Measurements from ENCODE around the gene ACTMAP.

Gene ACTMAP

GRCh38 chr19:40717880-40718773, 32.1 kb downstream of the ACTMAP start:
- DNase-seq = no peak

- DNase-seq = no peak
Measured at GRCh38 chr19:40717325-40717879, 32.9 kb downstream of the ACTMAP start.

- peak; percentile 100 for DNase-seq
Measured at GRCh38 chr19:40716482-40717324, 33.6 kb downstream of the ACTMAP start, which contains the start of the genes COQ8B and ITPKC. Gene COQ8B, minus strand, starts transcription at chr19:40716886. Its CDS starts 2,254 bp downstream, at chr19:40714632. Gene ITPKC, plus strand, starts transcription at chr19:40717112. Its CDS starts 24 bp downstream, at chr19:40717136.

GRCh38 chr19:40716031-40716481, 34.2 kb downstream of the ACTMAP start:
- DNase-seq = peak; percentile 76

- peak; percentile 95 for DNase-seq
Measured at GRCh38 chr19:40714441-40715299, 35.6 kb downstream of the ACTMAP start.

GRCh38 chr19:40713939-40714338, 36.3 kb downstream of the ACTMAP start:
- no peak for DNase-seq

DNA sequence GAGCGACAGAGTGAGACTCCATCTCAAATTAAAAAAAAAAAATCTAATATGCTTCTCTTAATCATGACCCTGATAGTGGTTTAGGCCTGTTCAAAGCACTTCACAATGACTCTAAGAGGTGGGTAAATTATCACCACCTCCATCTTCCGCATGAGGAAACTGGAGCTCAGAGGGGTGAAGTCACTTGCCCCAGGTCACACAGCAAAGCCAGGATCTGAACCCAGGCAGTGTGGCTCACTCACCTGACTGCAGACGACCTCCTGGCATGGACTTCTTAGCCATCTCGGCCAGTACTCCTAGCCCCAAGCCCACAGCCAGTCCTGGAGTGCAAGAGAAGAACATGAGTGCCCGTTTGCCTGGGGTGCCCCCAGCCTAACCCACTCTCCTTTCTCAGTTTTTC, 40.5 kb downstream of the ACTMAP start:
- no peak for DNase-seq

- no peak for DNase-seq
Measured at GRCh38 chr19:40707615-40708014, 42.7 kb downstream of the ACTMAP start.

DNA sequence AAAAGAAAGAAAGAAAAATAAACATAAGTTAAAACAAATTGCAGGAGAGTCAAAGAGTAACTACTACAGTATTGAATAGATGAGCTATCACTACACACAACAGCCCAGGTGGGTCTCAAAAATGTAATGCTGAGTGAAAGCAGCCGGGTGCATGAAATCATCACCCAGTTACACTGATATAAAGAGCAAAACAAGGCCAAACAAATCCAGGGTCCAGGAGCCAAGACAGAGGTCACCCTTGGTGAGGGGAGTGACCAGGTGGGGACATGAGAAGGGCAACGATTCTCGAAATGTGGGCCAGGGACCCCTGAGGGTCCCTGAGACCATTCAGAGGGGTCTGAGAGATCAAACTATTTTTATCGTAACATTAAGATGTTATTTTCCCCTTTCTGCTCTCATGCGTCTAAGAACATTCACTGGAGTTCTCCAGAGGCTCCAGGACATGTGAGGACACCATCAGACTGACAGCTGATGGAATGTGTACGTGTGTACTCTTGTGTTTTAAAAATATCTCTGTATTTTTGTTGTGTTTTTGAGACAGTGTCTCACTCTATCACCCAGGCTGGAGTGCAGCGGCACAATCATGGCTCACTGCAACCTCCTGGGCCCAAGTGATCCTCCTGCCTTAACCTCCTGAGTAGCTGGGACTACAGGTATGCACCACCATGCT, 44.2 kb downstream of the ACTMAP start:
- no peak for DNase-seq

DNA sequence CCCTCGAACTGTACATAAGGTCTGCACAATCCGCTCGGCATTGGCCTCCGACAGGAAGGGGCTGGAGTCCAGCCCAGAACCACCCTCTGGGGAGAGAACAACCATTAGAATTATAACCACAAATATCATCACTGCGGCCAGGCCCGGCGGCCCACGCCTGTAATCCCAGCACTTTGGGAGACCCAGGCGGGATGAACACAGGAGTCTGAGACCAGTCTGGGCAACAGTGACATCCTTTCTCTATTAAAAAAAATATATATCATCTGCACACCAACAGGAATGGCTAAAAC, 45.0 kb downstream of the ACTMAP start:
- no peak for DNase-seq

DNA sequence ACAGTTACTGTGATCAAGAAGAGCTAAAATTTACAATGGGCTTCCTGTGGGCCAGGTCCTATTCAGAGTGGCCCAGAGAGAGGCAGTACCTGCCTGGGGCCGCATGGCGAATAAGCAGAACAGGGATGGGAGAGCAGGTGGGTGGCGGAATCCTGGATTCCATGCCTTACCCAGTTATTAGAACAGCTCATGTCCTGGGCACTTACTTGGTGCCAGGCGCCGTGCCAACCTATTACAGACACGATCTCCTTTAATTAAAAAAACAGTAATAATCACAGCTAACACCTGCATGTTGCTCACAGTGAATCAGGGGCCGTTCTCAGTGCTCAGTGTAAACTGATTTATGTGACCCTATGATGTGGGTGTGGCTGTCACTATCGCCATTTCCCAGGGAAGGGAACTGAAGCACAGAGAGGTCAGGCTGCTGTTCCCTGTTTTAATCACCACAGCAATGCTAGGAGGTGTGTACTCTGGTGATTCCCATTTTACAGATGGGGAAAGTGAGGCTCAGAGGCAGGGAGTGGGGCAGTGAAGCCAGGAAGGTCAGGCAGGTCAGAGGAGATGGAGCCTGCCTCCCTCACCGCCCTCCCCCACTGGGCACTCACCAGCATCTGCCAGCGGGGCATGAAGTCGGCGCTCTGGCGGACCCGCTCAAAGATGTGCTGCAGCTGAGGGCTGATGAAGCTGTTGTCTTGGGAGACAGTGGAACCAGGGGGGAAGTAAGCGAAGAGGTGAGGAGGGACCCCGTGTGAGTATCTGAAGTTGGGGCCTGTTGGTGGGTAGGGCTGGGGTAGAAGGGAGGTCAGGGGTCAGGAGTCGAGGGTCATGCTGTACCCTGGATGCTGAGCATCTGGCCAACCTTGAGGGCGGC, 45.6 kb downstream of the ACTMAP start:
- DNase-seq = no peak

- no peak for DNase-seq
Measured at GRCh38 chr19:40703029-40703755, 47.1 kb downstream of the ACTMAP start.

- DNase-seq = no peak
Measured at GRCh38 chr19:40702337-40703012, 47.8 kb downstream of the ACTMAP start.

DNA sequence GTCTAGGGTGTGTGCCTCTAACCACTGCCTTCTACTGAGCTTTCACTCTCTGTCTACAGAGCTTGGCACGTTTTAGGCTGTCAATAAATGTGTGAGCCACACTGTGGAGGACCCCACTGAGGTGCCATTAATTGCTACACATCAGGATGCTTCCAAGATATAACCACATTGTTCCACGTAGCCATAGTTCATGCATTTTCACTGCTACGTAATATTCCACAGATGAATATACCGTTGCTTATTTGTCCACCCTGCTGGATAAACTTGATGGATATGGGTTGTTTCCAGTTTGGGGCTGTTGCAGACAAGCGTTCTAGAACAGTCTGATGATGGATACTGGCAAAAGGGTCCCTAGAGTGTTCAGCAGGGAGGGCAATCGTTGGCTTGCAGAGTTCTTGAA, 48.5 kb downstream of the ACTMAP start:
- DNase-seq = no peak

- no peak for DNase-seq
Measured at GRCh38 chr19:40700083-40700482, 50.2 kb downstream of the ACTMAP start.

DNA sequence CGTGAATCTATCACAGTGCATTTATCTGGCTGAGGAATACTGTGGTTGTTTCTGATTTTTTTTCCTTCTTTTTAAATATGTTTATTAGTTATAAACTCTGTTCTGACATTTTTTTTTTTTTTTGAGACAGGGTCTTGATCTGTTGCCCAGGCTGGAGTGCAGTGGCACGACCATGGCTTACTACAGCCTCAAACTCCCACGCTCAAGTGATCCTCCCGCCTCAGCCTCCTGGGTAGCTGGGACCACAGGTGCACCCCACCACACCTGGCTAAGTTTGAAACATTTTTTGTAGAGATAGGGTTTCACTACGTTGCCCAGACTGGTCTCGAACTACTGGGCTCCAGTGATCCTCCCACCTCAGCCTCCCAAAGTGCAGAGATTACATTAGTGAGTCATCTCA, 53.3 kb downstream of the ACTMAP start:
- DNase-seq = no peak

DNA sequence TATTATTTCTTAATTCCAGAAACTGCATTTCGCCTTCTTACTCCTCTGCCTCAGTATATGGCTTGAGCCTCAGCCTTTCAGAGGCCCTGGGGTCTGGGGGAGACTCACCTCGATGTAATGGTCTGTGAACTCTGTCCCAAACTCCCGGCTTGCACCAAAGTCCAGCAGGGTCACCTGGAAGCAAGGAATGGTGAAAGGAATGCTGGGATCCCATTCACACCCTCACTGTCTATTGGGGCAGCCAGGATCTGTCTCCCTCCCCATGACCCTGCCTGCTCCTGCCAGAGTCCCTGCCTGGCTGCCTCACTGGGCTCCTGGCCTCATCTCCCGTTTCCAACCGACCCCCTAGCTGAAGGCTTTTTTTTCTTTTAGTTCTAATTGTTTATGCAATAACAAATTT, 54.4 kb downstream of the ACTMAP start:
- DNase-seq = no peak

DNA sequence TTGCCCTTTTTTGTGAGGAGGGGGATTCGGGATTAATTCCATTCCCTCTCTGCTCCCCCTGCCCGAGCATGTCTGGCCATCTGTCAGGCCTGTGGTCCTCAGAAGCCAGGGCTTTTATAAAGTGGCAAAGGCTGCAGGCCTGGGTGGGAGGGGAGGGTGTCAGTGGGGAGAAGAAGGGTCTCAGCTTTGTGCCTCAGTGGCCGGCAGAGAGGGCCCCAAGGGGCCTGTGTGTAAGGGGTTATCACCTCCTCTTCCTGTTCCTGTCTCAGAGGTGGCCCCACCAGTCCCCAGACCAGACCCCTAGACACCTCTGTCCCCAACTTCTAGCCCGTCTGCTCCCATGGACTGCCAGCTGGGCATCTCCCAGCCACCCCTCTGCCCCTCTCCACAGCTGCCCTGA, 56.4 kb downstream of the ACTMAP start:
- DNase-seq = no peak

- no peak for DNase-seq
Measured at GRCh38 chr19:40693150-40693788, 57.0 kb downstream of the ACTMAP start.
